Anterior cingulate cortex (tissue), 58 donors: ENCODE data around the gene CCR5AS.
"Not testable (repeated sequence)": the region's sequence is repeated elsewhere in the genome, so short reads cannot be mapped to it uniquely, and the experiment has no call there.

Experiments
- DNase-seq, 58 donors: peaks; one replicate each; lab custom pipeline; 2025; lab: John Stamatoyannopoulos, UW

CCR5AS gene

DNA sequence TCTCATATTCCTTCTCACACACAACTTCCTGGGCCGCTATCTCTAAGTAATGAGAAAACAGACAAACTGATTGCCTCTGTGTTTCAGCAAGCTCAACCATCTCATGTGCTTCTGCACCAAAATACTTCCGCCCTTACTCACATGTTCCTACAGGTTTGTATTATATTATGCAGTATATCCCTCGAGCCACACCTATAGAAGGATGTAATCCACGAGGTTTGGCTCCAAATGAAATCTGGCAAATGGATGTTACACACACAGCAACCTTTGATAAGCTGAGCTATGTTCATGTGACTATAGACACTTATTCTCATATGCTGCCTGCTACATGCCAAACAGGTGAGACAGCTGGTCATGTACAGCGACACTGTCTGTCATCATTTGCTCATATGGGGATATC is 22.8 kb upstream of the CCR5AS start:
- no peak for DNase-seq

DNA sequence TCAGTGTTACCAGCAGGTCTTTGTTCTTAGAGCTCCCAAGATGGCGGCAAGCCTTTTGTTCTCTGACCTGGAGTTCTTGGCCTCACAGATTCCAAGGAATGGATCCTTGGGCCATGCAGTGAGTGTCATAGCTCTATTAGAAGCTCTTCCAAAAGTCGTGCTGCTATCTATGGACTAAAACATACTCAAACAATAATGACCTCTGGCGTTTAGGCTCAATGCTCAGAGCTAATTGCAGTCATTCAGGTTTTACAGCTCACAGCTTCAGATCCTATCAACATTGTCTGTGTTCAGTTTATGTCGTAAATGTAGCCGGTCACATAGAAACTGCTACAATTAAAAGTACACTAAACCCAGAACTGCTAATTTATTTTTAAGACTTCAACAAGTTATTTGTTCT is 22.4 kb upstream of the CCR5AS start:
- DNase-seq = no peak

DNA sequence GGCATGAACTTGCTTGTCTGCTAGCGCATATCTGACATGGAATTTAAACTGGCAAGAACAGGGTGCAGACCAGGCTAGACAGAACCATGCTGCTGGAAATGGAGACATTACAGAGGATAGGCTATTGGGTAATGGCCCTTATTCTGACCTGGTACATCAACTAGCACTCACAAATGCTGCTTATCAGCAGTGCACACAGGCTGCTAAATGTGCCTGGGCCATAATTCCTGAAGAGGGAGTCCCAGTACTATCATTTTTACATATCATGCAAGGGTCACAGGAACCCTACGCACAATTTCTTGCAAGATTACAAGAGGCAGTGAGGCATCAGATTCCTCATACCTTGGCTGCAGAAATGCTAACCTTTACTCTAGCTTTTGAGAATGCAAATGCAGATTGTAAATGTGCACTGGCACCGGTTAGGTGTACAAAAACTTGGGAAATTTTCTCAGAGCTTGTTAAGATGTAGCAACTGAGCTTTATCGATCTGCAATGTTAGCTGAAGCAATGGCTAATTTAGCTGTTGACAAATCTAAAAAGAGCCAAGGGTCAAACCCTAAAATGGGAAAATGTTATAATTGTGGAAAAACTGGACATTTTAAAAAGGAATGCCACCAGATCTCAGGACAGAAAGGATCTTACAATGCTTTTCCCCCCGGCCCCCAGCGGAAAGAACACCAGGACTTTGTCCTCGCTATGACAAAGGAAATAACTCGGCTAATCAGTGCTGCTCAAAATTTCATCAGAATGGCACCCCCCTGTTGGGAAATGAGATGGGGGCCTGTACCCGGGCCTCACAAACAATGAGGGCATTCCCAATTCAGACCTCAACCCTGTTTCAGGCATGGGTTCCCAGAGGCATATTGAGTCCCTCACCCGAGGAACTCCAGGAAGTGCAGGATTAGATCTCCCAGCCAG is 21.3 kb upstream of the CCR5AS start:
- no peak for DNase-seq

DNA sequence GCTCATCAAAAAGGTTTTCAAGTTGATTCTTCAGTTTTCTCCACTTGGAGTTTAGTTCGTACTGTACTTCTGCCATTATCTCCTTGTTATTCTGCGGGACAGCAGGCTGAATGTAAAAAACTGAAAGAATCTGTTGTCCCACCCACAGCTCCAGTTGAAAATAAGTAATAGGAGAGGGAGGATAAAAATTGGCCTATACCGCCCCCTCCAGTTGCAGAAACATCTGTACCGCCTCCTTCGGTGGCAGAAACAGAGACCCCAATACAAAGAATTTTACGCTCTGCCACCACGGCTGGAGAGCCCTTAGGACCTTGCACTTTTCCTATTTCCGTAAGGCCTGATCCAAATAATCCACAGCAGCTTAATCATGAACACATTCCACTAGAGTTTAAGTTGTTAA is 20.5 kb upstream of the CCR5AS start:
- not testable (repeated sequence) for DNase-seq

DNA sequence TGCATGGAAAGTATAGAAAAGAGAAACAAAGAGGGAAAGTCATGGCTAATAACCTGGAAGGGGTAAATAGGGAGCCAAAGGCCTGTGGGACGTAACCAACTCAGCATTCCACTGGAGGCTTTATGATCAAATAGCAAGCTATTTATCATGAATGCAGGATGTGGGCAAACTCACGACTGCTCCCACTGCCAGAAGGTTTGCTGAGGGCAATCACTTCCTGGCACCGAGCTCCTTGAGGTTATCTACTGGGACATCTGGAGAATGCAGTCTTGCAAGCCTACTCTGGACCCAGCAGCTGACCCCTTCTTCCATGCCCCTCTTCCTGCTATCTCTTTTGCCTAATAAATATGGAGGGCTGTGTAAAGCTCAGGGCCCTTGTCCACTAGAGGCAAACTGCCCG is 19.6 kb upstream of the CCR5AS start:
- not testable (repeated sequence) for DNase-seq

DNA sequence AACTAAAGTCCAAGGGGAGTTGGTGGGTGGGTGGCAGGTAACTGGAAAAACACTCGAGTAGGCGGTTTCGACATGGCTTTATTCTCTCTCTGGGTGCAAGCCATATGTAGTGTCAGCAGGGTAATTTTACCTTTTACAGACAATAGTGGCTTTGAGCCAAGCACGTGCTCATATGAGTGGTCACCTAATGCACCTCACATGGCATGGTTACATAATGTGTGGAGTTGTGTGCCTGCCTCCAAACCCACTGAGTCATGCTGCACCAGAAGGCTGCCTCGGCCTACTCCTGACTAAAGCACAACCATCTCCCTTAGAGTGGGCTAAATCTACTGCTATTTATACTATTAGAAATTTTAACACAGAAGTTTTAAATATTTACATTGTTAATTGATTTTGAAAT is 16.7 kb upstream of the CCR5AS start:
- DNase-seq = peak in 5 of 58 donors; percentile 12 to 36 (median 17)

DNA sequence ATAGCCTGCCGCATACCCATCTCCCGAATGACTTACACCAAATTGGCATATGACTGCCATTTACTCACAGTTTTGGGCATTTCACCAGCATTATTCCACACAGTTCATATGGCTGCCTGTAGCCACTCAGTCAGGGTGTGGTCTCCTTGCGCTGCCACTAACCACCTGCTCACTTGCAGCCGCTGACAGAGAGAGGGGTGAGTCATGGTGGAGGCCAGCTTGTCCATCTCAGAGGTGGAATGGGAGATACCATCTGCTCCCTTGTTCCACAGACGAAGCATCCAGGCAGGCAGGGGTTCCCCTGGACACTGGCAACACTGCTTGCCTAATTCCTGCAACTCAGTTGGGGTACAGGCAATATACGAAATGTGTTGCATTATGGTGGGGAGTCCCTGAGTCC is 15.8 kb upstream of the CCR5AS start:
- peak in 5 of 58 donors; percentile 5 to 29 (median 13) for DNase-seq

DNA sequence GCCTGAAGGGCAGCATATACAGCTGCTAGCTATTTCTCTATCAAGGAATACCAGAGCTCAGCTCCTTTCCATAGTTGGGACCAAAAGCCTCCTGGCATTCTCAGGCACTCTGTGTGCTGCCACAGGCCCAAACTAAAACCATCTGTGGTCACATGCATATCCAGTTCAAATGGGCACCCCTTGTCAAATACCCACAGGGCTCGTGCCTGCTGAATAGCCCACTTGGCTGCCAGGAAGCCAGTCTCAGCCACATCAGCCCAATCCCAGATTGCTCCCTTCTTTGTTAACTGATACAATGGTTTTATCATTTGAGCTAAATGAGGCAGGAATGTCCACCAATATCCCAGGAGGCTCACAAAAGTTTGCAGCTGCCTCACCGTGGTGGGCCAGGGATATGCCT is 14.1 kb upstream of the CCR5AS start:
- no peak for DNase-seq

DNA sequence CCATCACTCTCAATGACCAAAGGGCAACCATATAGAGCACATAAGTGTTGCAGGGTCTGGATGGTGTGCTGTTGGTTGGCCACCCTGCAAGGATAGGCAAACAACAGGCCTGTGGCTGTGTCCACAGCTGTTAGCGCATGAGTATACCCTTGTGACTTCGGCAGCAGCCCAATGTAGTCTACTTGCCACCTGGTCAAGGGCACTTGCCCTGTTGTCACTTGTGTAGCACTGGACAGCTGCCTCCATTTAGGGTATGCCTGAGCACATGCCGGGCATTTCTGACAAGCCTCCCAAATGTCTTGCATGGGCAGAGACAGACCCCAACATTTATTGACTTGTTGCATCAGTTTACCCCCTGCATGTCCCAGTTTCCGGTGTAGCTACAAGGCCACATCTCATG is 12.9 kb upstream of the CCR5AS start:
- DNase-seq = no peak

DNA sequence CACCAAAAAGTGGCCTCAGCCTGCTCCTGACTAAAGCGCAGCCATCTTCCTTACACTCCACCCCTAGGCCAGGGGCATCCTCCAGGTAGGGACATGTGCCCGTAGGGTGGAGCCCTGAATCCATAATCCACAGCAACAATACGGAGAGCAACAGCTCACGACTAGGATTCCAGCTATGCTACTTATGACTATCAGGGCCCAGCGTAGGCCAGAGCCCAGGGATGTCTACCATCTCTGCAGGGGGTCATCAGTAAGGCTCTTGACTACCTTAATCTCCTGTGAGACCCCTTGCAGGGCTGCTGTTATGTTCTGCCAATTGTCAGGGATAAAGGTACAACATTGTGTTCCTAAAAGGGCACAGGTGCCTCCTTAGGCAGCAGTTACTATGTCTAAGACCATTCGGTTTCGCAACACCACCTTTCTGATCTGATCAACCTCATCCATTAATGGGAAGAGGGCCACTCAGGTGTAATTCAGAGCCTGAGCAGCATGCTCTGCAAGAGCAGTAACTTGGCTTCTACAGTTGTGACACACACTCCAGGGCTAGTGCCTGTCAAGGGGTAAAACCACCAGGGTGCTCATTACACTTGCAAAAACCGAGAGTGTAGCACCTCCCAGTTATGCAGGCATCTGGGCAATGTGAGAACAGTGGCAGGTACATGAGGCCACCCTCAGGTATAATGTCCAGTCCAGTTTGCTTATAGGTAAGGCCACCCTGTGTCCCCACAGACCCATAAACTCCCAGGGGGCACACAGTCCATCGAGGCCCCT is 11.2 kb upstream of the CCR5AS start:
- no peak for DNase-seq

DNA sequence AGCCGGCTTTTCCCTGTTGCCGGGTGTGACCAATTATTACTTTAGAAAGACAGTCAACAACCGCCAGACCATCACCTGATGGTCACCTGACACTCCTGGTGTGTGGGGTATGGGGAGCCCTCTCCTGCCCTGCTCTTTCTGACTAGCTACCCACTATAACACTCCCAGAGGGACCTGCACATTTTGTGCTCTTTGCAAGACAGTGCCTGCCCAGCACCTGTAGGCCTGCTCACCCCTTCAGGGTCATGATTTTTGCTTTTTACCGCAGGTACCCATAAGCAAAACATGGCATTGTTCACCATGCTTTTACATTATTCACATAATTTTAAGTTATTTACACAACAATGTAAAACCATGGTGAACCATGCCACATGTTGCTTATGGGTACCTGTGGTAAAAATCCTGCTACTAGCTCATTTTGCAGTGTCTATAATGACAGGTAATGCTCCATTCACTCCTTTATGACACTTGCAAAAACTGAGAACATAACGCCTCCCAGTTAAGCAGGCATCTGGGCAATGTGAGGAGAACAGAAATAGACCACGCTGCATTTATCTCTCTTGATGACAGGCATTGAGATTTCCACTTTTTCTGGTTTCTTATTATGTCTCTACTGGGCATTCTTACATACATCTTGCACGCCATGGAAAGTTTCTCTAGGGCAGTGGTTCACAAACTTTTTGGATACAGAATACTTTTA is 10.1 kb upstream of the CCR5AS start:
- no peak for DNase-seq

DNA sequence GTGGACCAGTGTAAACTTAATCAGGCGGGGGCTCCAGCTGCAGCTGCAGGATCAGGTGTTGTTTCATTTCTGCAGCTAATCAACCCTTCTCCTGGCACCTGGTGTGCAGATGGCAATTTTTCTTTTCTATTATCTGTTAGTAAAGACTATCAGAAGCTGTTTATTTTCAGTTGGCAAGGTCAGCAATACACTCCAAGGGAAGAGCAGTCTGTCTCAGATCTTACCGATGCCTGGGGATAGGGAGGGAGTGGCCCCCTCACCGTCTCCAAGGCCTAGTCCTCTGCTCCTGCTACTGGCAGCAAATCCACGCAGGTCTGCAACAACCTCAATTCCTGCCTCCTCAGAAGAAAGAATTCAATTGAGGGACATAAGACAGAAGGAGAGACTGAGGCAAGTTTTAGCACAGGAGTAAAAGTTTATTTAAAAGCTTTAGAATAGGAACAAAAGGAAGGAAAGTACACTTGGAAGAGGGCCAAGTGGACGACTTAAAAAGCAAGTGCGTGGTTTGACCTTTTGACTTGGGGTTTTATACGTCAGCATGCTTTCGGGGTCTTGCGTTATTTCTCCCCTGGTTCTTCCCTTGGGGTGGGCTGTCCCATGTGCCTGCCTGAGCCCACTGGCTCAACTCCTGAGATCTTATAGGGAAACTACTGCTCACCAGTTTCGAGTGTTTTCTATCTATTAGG is 9.4 kb upstream of the CCR5AS start:
- DNase-seq = no peak

DNA sequence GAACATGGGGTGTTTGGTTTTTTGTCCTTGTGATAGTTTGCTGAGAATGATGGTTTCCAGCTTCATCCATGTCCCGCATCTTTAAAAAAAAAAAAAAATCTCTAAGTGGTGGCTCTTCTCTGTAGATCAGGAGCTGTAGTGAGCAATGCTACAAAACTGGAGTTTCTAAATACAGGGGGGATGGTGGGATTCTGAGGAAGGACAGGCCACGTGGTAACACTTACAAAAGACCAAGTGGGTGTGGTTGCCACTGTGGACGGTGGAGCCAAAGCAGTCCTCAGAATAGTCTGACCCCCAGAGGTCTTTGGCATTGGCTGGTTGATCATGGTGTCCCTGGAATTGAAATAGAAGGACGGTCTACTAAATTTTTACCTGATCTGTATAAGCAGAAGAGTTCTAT is 7.9 kb upstream of the CCR5AS start:
- DNase-seq = no peak

DNA sequence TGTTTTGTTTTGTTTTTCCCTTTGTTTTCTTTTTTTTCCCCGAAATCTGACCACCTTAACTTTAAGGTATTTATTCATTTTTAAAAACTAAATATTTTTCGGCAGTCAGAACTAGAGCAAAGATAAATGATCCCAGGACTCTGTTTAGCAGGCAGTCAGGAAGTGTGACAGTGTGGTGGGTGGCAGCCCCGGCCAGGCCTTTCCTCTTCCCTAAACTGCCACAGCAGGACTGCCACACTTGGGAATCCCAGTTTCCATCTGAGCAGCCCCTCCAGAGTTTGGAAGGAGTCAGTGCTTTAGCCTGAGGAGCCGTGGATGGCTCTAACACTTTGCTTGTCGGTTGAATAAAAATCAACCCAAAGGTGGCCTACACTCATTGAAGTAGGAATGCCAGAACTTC is 7.1 kb upstream of the CCR5AS start:
- DNase-seq = no peak

DNA sequence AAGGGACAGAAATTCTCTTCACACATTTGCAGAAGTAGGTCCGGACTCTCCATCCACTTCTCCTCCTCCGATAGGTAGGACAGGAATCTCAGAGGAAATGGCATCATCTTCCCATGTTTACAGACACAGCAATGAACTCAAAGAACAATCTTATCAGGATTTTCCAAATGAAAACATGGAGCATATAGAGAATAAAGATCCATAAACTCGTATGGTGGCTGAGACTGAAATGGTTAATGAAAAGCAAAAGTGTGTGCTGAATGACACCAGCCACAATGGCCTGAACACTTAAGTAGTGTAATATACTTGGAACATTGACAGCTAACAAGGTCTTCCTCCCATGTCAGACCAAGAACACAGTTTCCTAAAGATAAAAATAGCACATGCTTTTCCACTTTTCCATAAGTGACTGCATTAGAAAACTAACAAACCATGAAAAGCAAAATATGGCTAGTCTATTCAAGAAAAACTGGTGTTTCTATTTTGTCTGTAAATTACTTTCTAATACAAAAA is 6.0 kb upstream of the CCR5AS start:
- DNase-seq = no peak

DNA sequence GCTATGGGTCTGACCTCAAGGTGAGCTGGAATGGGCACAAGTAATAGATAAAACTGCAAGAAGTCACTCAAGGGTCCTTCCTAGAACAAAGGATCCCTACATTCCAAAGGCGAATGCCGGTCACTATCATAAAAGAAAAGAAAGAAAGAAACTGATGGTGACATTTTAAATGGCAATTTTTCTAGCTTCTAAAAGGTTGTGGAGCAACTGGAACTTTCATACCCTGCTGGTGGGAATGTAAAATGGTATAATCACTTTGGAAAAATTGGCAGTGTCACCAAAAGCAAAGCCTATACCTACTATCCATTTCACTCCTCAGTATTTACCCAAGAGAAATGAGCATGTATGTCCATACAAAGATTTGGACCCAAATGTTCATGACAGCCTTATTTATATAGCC is 4.4 kb upstream of the CCR5AS start:
- no peak for DNase-seq

DNA sequence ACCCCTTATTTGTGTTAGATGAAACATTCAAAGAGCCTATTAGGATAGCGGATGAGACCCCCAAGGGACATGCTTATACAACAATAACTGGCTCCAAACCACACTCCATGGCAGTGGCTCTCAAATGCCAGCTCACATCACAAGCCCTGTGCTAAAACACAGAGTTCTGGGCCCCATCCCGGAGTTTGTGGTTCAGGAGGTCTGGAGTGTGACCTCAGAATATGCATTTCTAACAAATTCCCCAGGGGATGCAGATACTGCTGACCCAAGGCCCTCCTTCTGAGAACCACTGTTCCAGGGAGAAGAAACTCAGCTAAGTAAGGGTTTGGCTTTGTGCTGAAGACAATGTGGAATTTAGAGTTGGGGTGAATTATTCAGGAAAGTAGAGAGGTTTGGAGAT is 3.8 kb upstream of the CCR5AS start:
- no peak for DNase-seq

DNA sequence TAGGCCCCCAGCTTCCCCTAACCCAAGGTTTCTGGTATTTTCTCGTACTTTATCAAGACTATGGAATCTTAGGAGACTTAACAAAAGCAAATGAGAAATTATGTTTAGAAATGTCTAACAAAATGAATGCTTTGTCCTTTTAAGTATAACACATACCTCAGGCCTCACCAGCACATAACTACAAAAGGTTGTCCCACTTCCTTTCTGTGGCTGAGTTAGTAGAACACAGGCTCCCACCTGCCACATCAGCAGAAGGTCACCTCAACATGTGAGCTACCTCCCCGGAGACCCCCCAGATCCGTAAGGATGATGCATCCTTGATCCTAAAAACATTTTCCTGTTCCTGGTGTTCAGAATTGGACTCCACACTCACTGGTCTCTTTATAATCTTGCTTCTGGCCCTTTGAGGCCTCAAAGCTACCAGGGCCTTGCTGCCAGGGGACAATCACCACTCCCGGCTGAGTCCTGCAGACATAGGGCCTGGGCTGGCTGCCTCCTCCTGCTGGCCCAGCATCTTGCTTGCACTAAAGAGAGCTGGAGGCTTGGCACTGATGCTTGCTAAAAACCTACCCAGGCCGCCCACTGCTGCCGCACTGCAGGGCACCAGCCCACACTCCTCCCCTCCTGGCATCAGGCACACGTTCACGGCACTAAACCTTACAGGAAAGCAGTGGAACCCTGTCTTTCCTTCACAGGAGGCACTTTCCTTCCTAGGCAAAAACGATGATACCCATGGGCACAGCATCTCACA is 3.0 kb upstream of the CCR5AS start:
- peak in 28 of 58 donors; percentile 6 to 63 (median 21) for DNase-seq

DNA sequence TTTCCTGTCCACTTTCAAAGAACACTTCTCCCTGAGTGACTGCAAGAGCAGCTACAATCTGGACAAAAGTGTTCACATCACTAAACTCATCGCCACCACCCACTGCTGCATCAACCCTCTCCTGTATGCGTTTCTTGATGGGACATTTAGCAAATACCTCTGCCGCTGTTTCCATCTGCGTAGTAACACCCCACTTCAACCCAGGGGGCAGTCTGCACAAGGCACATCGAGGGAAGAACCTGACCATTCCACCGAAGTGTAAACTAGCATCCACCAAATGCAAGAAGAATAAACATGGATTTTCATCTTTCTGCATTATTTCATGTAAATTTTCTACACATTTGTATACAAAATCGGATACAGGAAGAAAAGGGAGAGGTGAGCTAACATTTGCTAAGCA is 2.0 kb upstream of the CCR5AS start:
- no peak for DNase-seq

DNA sequence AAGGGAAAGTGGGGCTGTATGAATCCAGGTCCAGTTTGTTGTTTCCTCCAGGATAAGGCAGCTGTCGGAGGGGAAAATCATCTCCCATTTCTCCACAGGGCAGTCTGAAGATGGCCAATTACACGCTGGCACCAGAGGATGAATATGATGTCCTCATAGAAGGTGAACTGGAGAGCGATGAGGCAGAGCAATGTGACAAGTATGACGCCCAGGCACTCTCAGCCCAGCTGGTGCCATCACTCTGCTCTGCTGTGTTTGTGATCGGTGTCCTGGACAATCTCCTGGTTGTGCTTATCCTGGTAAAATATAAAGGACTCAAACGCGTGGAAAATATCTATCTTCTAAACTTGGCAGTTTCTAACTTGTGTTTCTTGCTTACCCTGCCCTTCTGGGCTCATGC is 1.1 kb upstream of the CCR5AS start:
- DNase-seq = peak in 4 of 58 donors; percentile 17 to 60 (median 32)
